Measurements from ENCODE around the gene STON2.

GRCh38 chr14:81400202-81400678, at the start of gene STON2:
- TF ChIP-seq CTCF (conservative IDR thresholded peaks at IDR 0.05) (no peak), EZH2 (IDR thresholded peaks at IDR 0.05; ENCODE audit: low read depth) (no peak)
